ENCODE measurements around the gene BBC3. TPM values are rescaled to one million over a fixed set of nuclear protein-coding genes. Genes with fewer than 3 reads are reported as not detected.

Gene BBC3
- total and polyA plus RNA-seq, 4 donors, result 4.1 to 22.0 (median 14.8) TPM

GRCh38 chr19:47273313-47274070 lies 42.5 kb upstream of the BBC3 start:
- WGBS, 2 donors, result 1% methylated on average over 39 to 54 of the region's 54 CpGs
- H3K36me3 ChIP-seq (ENCODE audit: control insufficient read depth in 4 of 4, insufficient read depth in 4 of 4, low read length in 4 of 4), result peaks cover 0 to 21% (median 11%) of the 10 kb centered on the region in 4 donors
- H3K4me3 ChIP-seq, result peak overlapping the region; percentile 50
- TF ChIP-seq, protein P1, sequence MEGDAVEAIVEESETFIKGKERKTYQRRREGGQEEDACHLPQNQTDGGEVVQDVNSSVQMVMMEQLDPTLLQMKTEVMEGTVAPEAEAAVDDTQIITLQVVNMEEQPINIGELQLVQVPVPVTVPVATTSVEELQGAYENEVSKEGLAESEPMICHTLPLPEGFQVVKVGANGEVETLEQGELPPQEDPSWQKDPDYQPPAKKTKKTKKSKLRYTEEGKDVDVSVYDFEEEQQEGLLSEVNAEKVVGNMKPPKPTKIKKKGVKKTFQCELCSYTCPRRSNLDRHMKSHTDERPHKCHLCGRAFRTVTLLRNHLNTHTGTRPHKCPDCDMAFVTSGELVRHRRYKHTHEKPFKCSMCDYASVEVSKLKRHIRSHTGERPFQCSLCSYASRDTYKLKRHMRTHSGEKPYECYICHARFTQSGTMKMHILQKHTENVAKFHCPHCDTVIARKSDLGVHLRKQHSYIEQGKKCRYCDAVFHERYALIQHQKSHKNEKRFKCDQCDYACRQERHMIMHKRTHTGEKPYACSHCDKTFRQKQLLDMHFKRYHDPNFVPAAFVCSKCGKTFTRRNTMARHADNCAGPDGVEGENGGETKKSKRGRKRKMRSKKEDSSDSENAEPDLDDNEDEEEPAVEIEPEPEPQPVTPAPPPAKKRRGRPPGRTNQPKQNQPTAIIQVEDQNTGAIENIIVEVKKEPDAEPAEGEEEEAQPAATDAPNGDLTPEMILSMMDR (IDR thresholded peaks at IDR 0.05; ENCODE audit: control extremely low read depth, extremely low read depth), result no peak
- H3K4me1 ChIP-seq (ENCODE audit: control insufficient read depth in 5 of 5, insufficient read depth in 5 of 5, low read length in 5 of 5), result peaks cover 3 to 21% (median 15%) of the 10 kb centered on the region in 5 donors
- peak overlapping the region; percentile 60 to 82 for H3K9ac ChIP-seq (ENCODE audit: insufficient read depth in 1 of 2, low read length in 2 of 2)
- H3K9me3 ChIP-seq (ENCODE audit: control insufficient read depth in 4 of 4, insufficient read depth in 3 of 4, low read length in 3 of 4), result no peaks in the 10 kb centered on the region
- ATAC-seq (ENCODE audit: insufficient read depth, low FRiP score), result peak; percentile 82
- H3K27me3 ChIP-seq (ENCODE audit: control insufficient read depth in 3 of 3, insufficient read depth in 3 of 3, low read length in 2 of 3), result no peaks in the 10 kb centered on the region
- peak; percentile 96 to 98 (median 97) for DNase-seq
- H3K27ac ChIP-seq (ENCODE audit: low read depth in 1 of 2, low read length in 1 of 2), result peak overlapping the region; percentile 79 to 98

- H3K27me3 ChIP-seq (ENCODE audit: control insufficient read depth in 3 of 3, insufficient read depth in 3 of 3, low read length in 2 of 3), result no peaks in the 10 kb centered on the region
- peak overlapping the region; percentile 50 for H3K4me3 ChIP-seq
- 35 to 39% methylated on average over 41 to 42 of the region's 42 CpGs for WGBS, 2 donors
- H3K36me3 ChIP-seq (ENCODE audit: control insufficient read depth in 4 of 4, insufficient read depth in 4 of 4, low read length in 4 of 4), result peaks cover 0 to 26% (median 13%) of the 10 kb centered on the region in 4 donors
- no peaks in the 10 kb centered on the region for H3K9me3 ChIP-seq (ENCODE audit: control insufficient read depth in 4 of 4, insufficient read depth in 3 of 4, low read length in 3 of 4)
- DNase-seq (peak in 2 of 3 donors; percentile 62 to 68), ATAC-seq (ENCODE audit: insufficient read depth, low FRiP score) (peak; percentile 0)
- TF ChIP-seq, protein P1 (IDR thresholded peaks at IDR 0.05; ENCODE audit: control extremely low read depth, extremely low read depth), result no peak
- peak overlapping the region; percentile 33 to 71 for H3K9ac ChIP-seq (ENCODE audit: insufficient read depth in 1 of 2, low read length in 2 of 2)
- peaks cover under 1 to 21% (median 15%) of the 10 kb centered on the region in 5 donors for H3K4me1 ChIP-seq (ENCODE audit: control insufficient read depth in 5 of 5, insufficient read depth in 5 of 5, low read length in 5 of 5)
- peak overlapping the region; percentile 79 to 98 for H3K27ac ChIP-seq (ENCODE audit: low read depth in 1 of 2, low read length in 1 of 2)
Measured at GRCh38 chr19:47272448-47273312, 41.7 kb upstream of the BBC3 start.

GRCh38 chr19:47271949-47272348 lies 41.0 kb upstream of the BBC3 start:
- no peaks in the 10 kb centered on the region for H3K27me3 ChIP-seq (ENCODE audit: control insufficient read depth in 3 of 3, insufficient read depth in 3 of 3, low read length in 2 of 3)
- TF ChIP-seq, protein P1 (IDR thresholded peaks at IDR 0.05; ENCODE audit: control extremely low read depth, extremely low read depth), result no peak
- 69 to 79% methylated on average over 6 of the region's 6 CpGs for WGBS, 2 donors
- H3K4me3 ChIP-seq, result no peak overlapping the region
- no peak overlapping the region for H3K9ac ChIP-seq (ENCODE audit: insufficient read depth in 1 of 2, low read length in 2 of 2)
- H3K4me1 ChIP-seq (ENCODE audit: control insufficient read depth in 5 of 5, insufficient read depth in 5 of 5, low read length in 5 of 5), result peaks cover 0 to 21% (median 15%) of the 10 kb centered on the region in 5 donors
- H3K9me3 ChIP-seq (ENCODE audit: control insufficient read depth in 4 of 4, insufficient read depth in 3 of 4, low read length in 3 of 4), result no peaks in the 10 kb centered on the region
- no peak for ATAC-seq (ENCODE audit: insufficient read depth, low FRiP score)
- H3K36me3 ChIP-seq (ENCODE audit: control insufficient read depth in 4 of 4, insufficient read depth in 4 of 4, low read length in 4 of 4), result peaks cover 0 to 30% (median 14%) of the 10 kb centered on the region in 4 donors
- no peak overlapping the region for H3K27ac ChIP-seq (ENCODE audit: low read depth in 1 of 2, low read length in 1 of 2)
- no peak for DNase-seq

Data from lung (tissue), 12 donors.